Measurements from ENCODE around the gene ANTXR1.
"Not testable (repeated sequence)": the region's sequence is repeated elsewhere in the genome, so short reads cannot be mapped to it uniquely, and the experiment has no call there.

ANTXR1 gene

GRCh38 chr2:69168144-69168813, 155.3 kb downstream of the ANTXR1 start:
- no peak for DNase-seq

GRCh38 chr2:69168950-69169654, 156.1 kb downstream of the ANTXR1 start:
- no peak for DNase-seq

GRCh38 chr2:69169655-69170389, 156.8 kb downstream of the ANTXR1 start:
- DNase-seq = no peak

- no peak for DNase-seq
These were observed 157.7 kb downstream of the ANTXR1 start for GRCh38 chr2:69170661-69171060.

GRCh38 chr2:69171116-69171896, 158.3 kb downstream of the ANTXR1 start:
- no peak for DNase-seq

GRCh38 chr2:69171897-69172525, 159.0 kb downstream of the ANTXR1 start:
- no peak for DNase-seq

GRCh38 chr2:69173706-69174105, 160.7 kb downstream of the ANTXR1 start:
- no peak for DNase-seq

- DNase-seq = not testable (repeated sequence)
These were observed 161.2 kb downstream of the ANTXR1 start for GRCh38 chr2:69174211-69174610.

GRCh38 chr2:69175790-69176715, 163.1 kb downstream of the ANTXR1 start:
- no peak for DNase-seq

GRCh38 chr2:69177063-69177771, 164.2 kb downstream of the ANTXR1 start:
- DNase-seq = no peak

GRCh38 chr2:69177785-69178636, 165.0 kb downstream of the ANTXR1 start:
- no peak for DNase-seq

- no peak for DNase-seq
These were observed 165.8 kb downstream of the ANTXR1 start for GRCh38 chr2:69178756-69179155.

GRCh38 chr2:69180227-69180626, 167.2 kb downstream of the ANTXR1 start:
- no peak for DNase-seq

GRCh38 chr2:69180974-69181373, 168.0 kb downstream of the ANTXR1 start:
- DNase-seq = no peak

GRCh38 chr2:69181806-69182427, 168.9 kb downstream of the ANTXR1 start:
- no peak for DNase-seq

- DNase-seq = no peak
These were observed 170.7 kb downstream of the ANTXR1 start for GRCh38 chr2:69183659-69184058.

GRCh38 chr2:69184224-69184623, 171.2 kb downstream of the ANTXR1 start:
- no peak for DNase-seq

- DNase-seq = no peak
These were observed 172.8 kb downstream of the ANTXR1 start for GRCh38 chr2:69185807-69186206.

GRCh38 chr2:69186614-69187013, 173.6 kb downstream of the ANTXR1 start:
- DNase-seq = no peak
